A549 (cell line): Measurements from ENCODE around the gene YOD1. TPM values are rescaled to one million over a fixed set of nuclear protein-coding genes. Genes with fewer than 3 reads are reported as not detected.

ENCODE experiments used
- ATAC-seq, 2 experiments: fragments of 200-7000 bp in 1 of 2; fragments of >200 bp in 1 of 2; cut with Nextera tagmentation in 1 of 2; cut with Tn5 transposase in 1 of 2; 3 replicates each; pipeline versions ENCODE4 v1.8.0 to v1.9.1; 2018 to 2020; ENCODE audit warnings: mild to moderate bottlenecking in 1 of 2, moderate library complexity in 1 of 2
- CTCF ChIA-PET: fragments of 300-600 bp; sonication (Branson Sonifier 250); formaldehyde crosslinking; extraction: SDS; loops from one replicate; lab custom pipeline; 2021; ENCODE audit warnings: antibody characterized with exemption, inconsistent platforms; lab: Yijun Ruan, JAX
- POLR2A ChIA-PET: fragments of 350-600 bp; formaldehyde crosslinking; extraction: SDS; loops from one replicate; lab custom pipeline; 2021; ENCODE audit warnings: antibody characterized with exemption, inconsistent platforms; lab: Yijun Ruan, JAX
- DNase-seq, 2 experiments: peaks; one replicate each; pipeline versions ENCODE4 v3.0.0 to v3.0.0-alpha.2; 2011 to 2016; ENCODE audit warnings: low read depth in 1 of 2, low spot score in 1 of 2
- FAIRE-seq: peaks from 2 replicates; lab custom pipeline; 2011; peaks lifted over from hg19 to GRCh38; lab: Jason Lieb, UNC
- H3K27ac ChIP-seq, 2 experiments: fragments of >200 bp; sonication (Bioruptor Twin); formaldehyde crosslinking; 3 replicates each; pipeline ENCODE4 v1.5.1; 2016 to 2017
- H3K4me1 ChIP-seq: fragments of >200 bp; sonication (Bioruptor Twin); formaldehyde crosslinking; 3 replicates; pipeline ENCODE4 v1.6.1; 2016
- H3K4me2 ChIP-seq: fragments of >200 bp; sonication (Bioruptor Twin); formaldehyde crosslinking; 3 replicates; pipeline ENCODE4 v1.6.1; 2016
- H3K4me3 ChIP-seq: fragments of >200 bp; sonication (Bioruptor Twin); formaldehyde crosslinking; 3 replicates; pipeline ENCODE4 v1.5.1; 2016
- H3K9me3 ChIP-seq: fragments of >200 bp; sonication (Bioruptor Twin); formaldehyde crosslinking; 3 replicates; pipeline ENCODE4 v1.6.1; 2016
- CBX2 ChIP-seq: fragments of 200-600 bp; sonication (generic); IDR thresholded peaks from 2 replicates; pipeline ENCODE4 v1.6.1; 2016; ENCODE audit warnings: low read depth, mild to moderate bottlenecking, borderline replicate concordance
- CEBPB ChIP-seq, 2 experiments: fragments of >200 bp in 1 of 2; sonication (Bioruptor Twin) in 1 of 2; formaldehyde crosslinking in 1 of 2; IDR thresholded peaks; 2 replicates each; pipeline ENCODE4 v1.6.1; 2012 to 2016
- CHD2 ChIP-seq: fragments of 150-350 bp; IDR thresholded peaks from 2 replicates; pipeline ENCODE4 v1.6.1; 2014; ENCODE audit warnings: low read length; ENCODE audit not compliant: partially characterized antibody
- EHF ChIP-seq: fragments of 250-450 bp; sonication (Bioruptor Pico); IDR thresholded peaks from 2 replicates; pipeline ENCODE4 v1.5.0; 2020; ENCODE audit warnings: mild to moderate bottlenecking
- EP300 ChIP-seq, 2 experiments: fragments of >200 bp; sonication (Bioruptor Twin); formaldehyde crosslinking; IDR thresholded peaks; 2 replicates in 1 of 2; 3 replicates in 1 of 2; pipeline ENCODE4 v1.6.1; 2016 to 2017
- ESRRA ChIP-seq: fragments of 150-350 bp; IDR thresholded peaks from 2 replicates; pipeline ENCODE4 v1.6.1; 2014; ENCODE audit warnings: mild to moderate bottlenecking, low read length, borderline replicate concordance
- HOXB13 ChIP-seq: fragments of 250-450 bp; sonication (Bioruptor Pico); IDR thresholded peaks from 2 replicates; pipeline ENCODE4 v1.5.0; 2020; ENCODE audit warnings: low read depth, mild to moderate bottlenecking, moderate library complexity
- MAFK ChIP-seq: fragments of 450-650 bp; IDR thresholded peaks from 2 replicates; pipeline ENCODE4 v1.6.1; 2014; ENCODE audit not compliant: partially characterized antibody
- NPAS2 ChIP-seq: fragments of 250-450 bp; sonication (Bioruptor Pico); IDR thresholded peaks from 2 replicates; pipeline ENCODE4 v1.8.0; 2022; ENCODE audit warnings: mild to moderate bottlenecking, moderate library complexity, borderline replicate concordance
- POLR2AphosphoS2 ChIP-seq: conservative IDR thresholded peaks from 2 replicates; pipeline ENCODE4 v1.6.1; 2012; ENCODE audit warnings: low read length, improper control_type of control experiment, inconsistent platforms
- RAD21 ChIP-seq, 2 experiments: fragments of >200 bp in 1 of 2; sonication (Bioruptor Twin) in 1 of 2; formaldehyde crosslinking in 1 of 2; IDR thresholded peaks in 1 of 2; conservative IDR thresholded peaks in 1 of 2; 2 replicates in 1 of 2; 3 replicates in 1 of 2; pipeline ENCODE4 v1.6.1; 2012 to 2018; ENCODE audit warnings: inconsistent platforms in 1 of 2
- RARB ChIP-seq: fragments of 250-450 bp; sonication (Bioruptor Pico); IDR thresholded peaks from 2 replicates; pipeline ENCODE4 v1.8.0; 2021; ENCODE audit warnings: mild to moderate bottlenecking, moderate library complexity
- SMC3 ChIP-seq: fragments of >200 bp; sonication (Bioruptor Twin); formaldehyde crosslinking; IDR thresholded peaks from 3 replicates; pipeline ENCODE4 v1.6.1; 2018; ENCODE audit warnings: inconsistent platforms
- TFCP2L1 ChIP-seq: fragments of 250-450 bp; sonication (Bioruptor Pico); IDR thresholded peaks from 2 replicates; pipeline ENCODE4 v1.5.0; 2021; ENCODE audit warnings: mild to moderate bottlenecking
- ZFP36 ChIP-seq: fragments of 450-650 bp; IDR thresholded peaks from 2 replicates; pipeline ENCODE4 v1.6.1; 2014; ENCODE audit warnings: borderline replicate concordance; ENCODE audit not compliant: partially characterized antibody
- WGBS: methylation state at CpG from one replicate; pipeline ENCODE4 v1.1.6; 2017; ENCODE audit errors: missing lambda C conversion rate; 5-methylcytosine and 5-hydroxymethylcytosine counted together
- polyA plus RNA-seq, 4 experiments: library from polyadenylated mRNA; depleted of rRNA in 3 of 4; stranded (reverse); fragments of >200 nt; fragmentation: RNase III in 1 of 4; extraction: RNeasy Plus Mini Kit Qiagen cat#74134 plus additional on column Dnase treatment in 1 of 4; gene quantifications; 2 replicates in 3 of 4; 3 replicates in 1 of 4; pipeline ENCODE4 v1.2.3, GENCODE V29; 2011 to 2017
- TF ChIP-seq, protein P1 (sequence below): fragments of 200-600 bp; sonication (generic); IDR thresholded peaks from 2 replicates; pipeline ENCODE4 v1.6.1; 2016; ENCODE audit warnings: antibody characterized with exemption, mild to moderate bottlenecking, moderate library complexity
- TF ChIP-seq, protein P2 (sequence below): fragments of 150-350 bp; IDR thresholded peaks from 2 replicates; pipeline ENCODE4 v1.6.1; 2014; ENCODE audit warnings: low read depth, mild to moderate bottlenecking, low read length
- TF ChIP-seq, protein P3 (sequence below): fragments of >200 bp; sonication (Bioruptor Twin); formaldehyde crosslinking; IDR thresholded peaks from 3 replicates; pipeline ENCODE4 v1.5.1; 2016

Gene YOD1
- polyA plus RNA-seq, 2 of the 4 experiments (the other 2 are of a cell fraction) = 7.0 to 10.3 TPM

DNA sequence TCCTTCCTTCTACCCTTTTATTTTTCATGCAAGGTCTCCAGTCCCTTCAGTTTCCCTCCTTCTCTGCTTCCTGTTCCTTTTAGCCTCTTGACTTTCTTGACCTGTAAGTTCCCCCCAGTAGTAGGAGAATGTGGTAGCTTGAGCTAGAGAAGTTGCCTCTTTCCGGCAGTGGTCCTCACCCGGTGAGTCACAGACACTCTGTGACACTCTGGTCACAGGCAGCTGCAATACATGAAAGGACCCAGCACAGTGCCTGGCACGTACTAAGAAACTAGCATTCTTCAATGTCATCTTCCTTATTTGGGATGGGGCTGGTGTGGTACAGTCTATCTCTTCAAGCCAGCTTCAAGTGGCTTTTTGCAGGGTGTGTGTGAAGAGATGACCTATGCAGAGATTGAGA, 18.1 kb upstream of the YOD1 start:
- ATAC-seq (no peak), FAIRE-seq (no peak), DNase-seq (no peak)
- Histone ChIP-seq H3K4me1 (peaks cover 6% of the 10 kb centered on the region), H3K27ac (no peak overlapping the region), H3K4me3 (no peak overlapping the region), H3K9me3 (no peaks in the 10 kb centered on the region), H3K4me2 (no peak overlapping the region)
- 82% methylated on average over 3 of the region's 3 CpGs for WGBS
- POLR2A ChIA-PET = no interaction called here
- CTCF ChIA-PET = interaction anchor here (0.9 to 2.5 kb wide), 8 partner anchors 8 to 431 kb away, joined by 3 to 14 read pairs (median 4); no protein-coding TSS in a partner anchor
- TF ChIP-seq ESRRA = no peak
- TF ChIP-seq EHF (CRISPR knock-in tag) = no peak
- TF ChIP-seq CHD2 = no peak

DNA sequence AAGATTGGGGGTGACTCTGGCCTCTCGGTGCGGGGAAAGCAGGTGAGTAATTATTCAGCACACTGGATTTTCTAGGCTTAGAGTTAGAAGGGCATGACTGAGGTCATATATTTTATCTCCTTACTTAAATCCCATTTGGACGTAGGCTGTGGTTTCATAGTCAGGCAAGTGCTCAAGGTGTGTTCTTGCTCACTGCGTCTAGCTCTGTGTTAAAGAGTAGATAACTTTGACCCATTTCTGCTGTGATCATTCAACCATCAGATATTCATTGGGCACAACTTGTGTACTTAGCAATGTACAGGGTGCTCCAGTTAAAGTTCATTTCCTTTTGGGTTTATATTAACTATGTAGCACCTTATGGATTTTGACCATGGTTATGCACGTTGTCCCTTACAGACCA, 16.7 kb upstream of the YOD1 start:
- CTCF ChIA-PET = interaction anchor here (1.1 to 2.5 kb wide), 4 partner anchors 9 to 254 kb away, joined by 3 to 14 read pairs (median 4); partner anchors contain the start of gene CD55
- Histone ChIP-seq H3K4me1 (no peaks in the 10 kb centered on the region), H3K4me2 (no peak overlapping the region), H3K27ac (no peak overlapping the region), H3K4me3 (no peak overlapping the region), H3K9me3 (no peaks in the 10 kb centered on the region)
- POLR2A ChIA-PET = no interaction called here
- DNase-seq (no peak), ATAC-seq (no peak), FAIRE-seq (no peak)
- TF ChIP-seq RARB (CRISPR knock-in tag) = no peak
- no peak for TF ChIP-seq RAD21 (conservative IDR thresholded peaks at IDR 0.05 in 1 of 2, IDR thresholded peaks at IDR 0.05 in 1 of 2)
- no peak for TF ChIP-seq MAFK
- TF ChIP-seq TFCP2L1 = no peak
- no peak for TF ChIP-seq POLR2AphosphoS2
- TF ChIP-seq, protein P1, sequence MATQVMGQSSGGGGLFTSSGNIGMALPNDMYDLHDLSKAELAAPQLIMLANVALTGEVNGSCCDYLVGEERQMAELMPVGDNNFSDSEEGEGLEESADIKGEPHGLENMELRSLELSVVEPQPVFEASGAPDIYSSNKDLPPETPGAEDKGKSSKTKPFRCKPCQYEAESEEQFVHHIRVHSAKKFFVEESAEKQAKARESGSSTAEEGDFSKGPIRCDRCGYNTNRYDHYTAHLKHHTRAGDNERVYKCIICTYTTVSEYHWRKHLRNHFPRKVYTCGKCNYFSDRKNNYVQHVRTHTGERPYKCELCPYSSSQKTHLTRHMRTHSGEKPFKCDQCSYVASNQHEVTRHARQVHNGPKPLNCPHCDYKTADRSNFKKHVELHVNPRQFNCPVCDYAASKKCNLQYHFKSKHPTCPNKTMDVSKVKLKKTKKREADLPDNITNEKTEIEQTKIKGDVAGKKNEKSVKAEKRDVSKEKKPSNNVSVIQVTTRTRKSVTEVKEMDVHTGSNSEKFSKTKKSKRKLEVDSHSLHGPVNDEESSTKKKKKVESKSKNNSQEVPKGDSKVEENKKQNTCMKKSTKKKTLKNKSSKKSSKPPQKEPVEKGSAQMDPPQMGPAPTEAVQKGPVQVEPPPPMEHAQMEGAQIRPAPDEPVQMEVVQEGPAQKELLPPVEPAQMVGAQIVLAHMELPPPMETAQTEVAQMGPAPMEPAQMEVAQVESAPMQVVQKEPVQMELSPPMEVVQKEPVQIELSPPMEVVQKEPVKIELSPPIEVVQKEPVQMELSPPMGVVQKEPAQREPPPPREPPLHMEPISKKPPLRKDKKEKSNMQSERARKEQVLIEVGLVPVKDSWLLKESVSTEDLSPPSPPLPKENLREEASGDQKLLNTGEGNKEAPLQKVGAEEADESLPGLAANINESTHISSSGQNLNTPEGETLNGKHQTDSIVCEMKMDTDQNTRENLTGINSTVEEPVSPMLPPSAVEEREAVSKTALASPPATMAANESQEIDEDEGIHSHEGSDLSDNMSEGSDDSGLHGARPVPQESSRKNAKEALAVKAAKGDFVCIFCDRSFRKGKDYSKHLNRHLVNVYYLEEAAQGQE = no peak
- no peak for TF ChIP-seq CEBPB (IDR thresholded peaks at IDR 0.05)
- TF ChIP-seq, protein P2, sequence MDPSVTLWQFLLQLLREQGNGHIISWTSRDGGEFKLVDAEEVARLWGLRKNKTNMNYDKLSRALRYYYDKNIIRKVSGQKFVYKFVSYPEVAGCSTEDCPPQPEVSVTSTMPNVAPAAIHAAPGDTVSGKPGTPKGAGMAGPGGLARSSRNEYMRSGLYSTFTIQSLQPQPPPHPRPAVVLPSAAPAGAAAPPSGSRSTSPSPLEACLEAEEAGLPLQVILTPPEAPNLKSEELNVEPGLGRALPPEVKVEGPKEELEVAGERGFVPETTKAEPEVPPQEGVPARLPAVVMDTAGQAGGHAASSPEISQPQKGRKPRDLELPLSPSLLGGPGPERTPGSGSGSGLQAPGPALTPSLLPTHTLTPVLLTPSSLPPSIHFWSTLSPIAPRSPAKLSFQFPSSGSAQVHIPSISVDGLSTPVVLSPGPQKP = no peak
- TF ChIP-seq, protein P3, sequence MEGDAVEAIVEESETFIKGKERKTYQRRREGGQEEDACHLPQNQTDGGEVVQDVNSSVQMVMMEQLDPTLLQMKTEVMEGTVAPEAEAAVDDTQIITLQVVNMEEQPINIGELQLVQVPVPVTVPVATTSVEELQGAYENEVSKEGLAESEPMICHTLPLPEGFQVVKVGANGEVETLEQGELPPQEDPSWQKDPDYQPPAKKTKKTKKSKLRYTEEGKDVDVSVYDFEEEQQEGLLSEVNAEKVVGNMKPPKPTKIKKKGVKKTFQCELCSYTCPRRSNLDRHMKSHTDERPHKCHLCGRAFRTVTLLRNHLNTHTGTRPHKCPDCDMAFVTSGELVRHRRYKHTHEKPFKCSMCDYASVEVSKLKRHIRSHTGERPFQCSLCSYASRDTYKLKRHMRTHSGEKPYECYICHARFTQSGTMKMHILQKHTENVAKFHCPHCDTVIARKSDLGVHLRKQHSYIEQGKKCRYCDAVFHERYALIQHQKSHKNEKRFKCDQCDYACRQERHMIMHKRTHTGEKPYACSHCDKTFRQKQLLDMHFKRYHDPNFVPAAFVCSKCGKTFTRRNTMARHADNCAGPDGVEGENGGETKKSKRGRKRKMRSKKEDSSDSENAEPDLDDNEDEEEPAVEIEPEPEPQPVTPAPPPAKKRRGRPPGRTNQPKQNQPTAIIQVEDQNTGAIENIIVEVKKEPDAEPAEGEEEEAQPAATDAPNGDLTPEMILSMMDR = no peak
- TF ChIP-seq HOXB13 (CRISPR knock-in tag) = no peak
- no peak for TF ChIP-seq EP300 (IDR thresholded peaks at IDR 0.05)
- TF ChIP-seq ZFP36 = no peak
- TF ChIP-seq CBX2 = no peak
- no peak for TF ChIP-seq NPAS2 (CRISPR knock-in tag)
- no peak for TF ChIP-seq SMC3
- WGBS = 88% methylated on average over 5 of the region's 5 CpGs
